Suppressor macrophage treated with lipopolysaccharide for 1 hour (primary cell): ENCODE results near the gene SLC7A1.

Experiments
- DNase-seq, 3 donors: peaks; one replicate each; pipeline ENCODE4 v3.0.0-alpha.2; 2020 to 2022

Gene SLC7A1

GRCh38 chr13:29551214-29551613 lies 44.3 kb downstream of the SLC7A1 start:
- DNase-seq, result no peak

GRCh38 chr13:29550430-29550988 lies 45.0 kb downstream of the SLC7A1 start:
- DNase-seq, result no peak

GRCh38 chr13:29548722-29549121 lies 46.8 kb downstream of the SLC7A1 start:
- no peak for DNase-seq

GRCh38 chr13:29547153-29547552 lies 48.3 kb downstream of the SLC7A1 start:
- DNase-seq, result no peak

- DNase-seq, result no peak
Measured at GRCh38 chr13:29546662-29547061, 48.8 kb downstream of the SLC7A1 start.

GRCh38 chr13:29545988-29546387 lies 49.5 kb downstream of the SLC7A1 start:
- DNase-seq, result no peak

GRCh38 chr13:29543230-29544215 lies 52.0 kb downstream of the SLC7A1 start:
- peak; percentile 38 to 63 (median 50) for DNase-seq

- DNase-seq, result no peak
Measured at GRCh38 chr13:29542381-29542780, 53.1 kb downstream of the SLC7A1 start.

GRCh38 chr13:29541400-29541799 lies 54.1 kb downstream of the SLC7A1 start:
- no peak for DNase-seq

GRCh38 chr13:29540799-29541198 lies 54.7 kb downstream of the SLC7A1 start:
- DNase-seq, result no peak

GRCh38 chr13:29540334-29540733 lies 55.2 kb downstream of the SLC7A1 start:
- no peak for DNase-seq

GRCh38 chr13:29539856-29540255 lies 55.6 kb downstream of the SLC7A1 start:
- DNase-seq, result no peak

GRCh38 chr13:29538652-29539040 lies 56.8 kb downstream of the SLC7A1 start:
- no peak for DNase-seq

- DNase-seq, result no peak
Measured at GRCh38 chr13:29537736-29538651, 57.5 kb downstream of the SLC7A1 start.

- DNase-seq, result no peak
Measured at GRCh38 chr13:29536853-29537252, 58.6 kb downstream of the SLC7A1 start.

- DNase-seq, result no peak
Measured at GRCh38 chr13:29535663-29536655, 59.5 kb downstream of the SLC7A1 start.

- DNase-seq, result no peak
Measured at GRCh38 chr13:29534083-29534482, 61.4 kb downstream of the SLC7A1 start.

- no peak for DNase-seq
Measured at GRCh38 chr13:29532821-29533220, 62.7 kb downstream of the SLC7A1 start.

GRCh38 chr13:29532116-29532515 lies 63.4 kb downstream of the SLC7A1 start:
- no peak for DNase-seq

GRCh38 chr13:29530901-29531300 lies 64.6 kb downstream of the SLC7A1 start:
- no peak for DNase-seq

- no peak for DNase-seq
Measured at GRCh38 chr13:29529754-29530153, 65.7 kb downstream of the SLC7A1 start.

- DNase-seq, result no peak
Measured at GRCh38 chr13:29527916-29528315, 67.6 kb downstream of the SLC7A1 start.
